CD14-positive monocyte (primary cell): ENCODE data around the gene AMOTL1. TPM values are rescaled to one million over a fixed set of nuclear protein-coding genes. Genes with fewer than 3 reads are reported as not detected.

Experiments
- DNase-seq, 3 donors: peaks; one replicate each; pipeline ENCODE4 v3.0.0-alpha.2; 2011 to 2022
- H2AFZ ChIP-seq: 2 replicates; pipeline ENCODE4 v1.6.0; 2012; ENCODE audit warnings: mild to moderate bottlenecking, low read depth, low read length, inconsistent platforms; ENCODE audit not compliant: insufficient read depth, poor library complexity, severe bottlenecking
- H3K27ac ChIP-seq, 2 donors: 1 replicate in 1 of 2; 2 replicates in 1 of 2; pipeline ENCODE4 v1.5.1; 2012 to 2013; ENCODE audit warnings: low read length in 2 of 2, control low read depth in 1 of 2, inconsistent platforms in 1 of 2, low read depth in 1 of 2, mild to moderate bottlenecking in 1 of 2
- H3K27me3 ChIP-seq, 2 donors: one replicate each; pipeline versions ENCODE4 v1.6.0 to v1.6.1; 2011 to 2013; ENCODE audit warnings: low read length in 2 of 2; ENCODE audit not compliant: control insufficient read depth in 2 of 2, insufficient read depth in 2 of 2
- H3K36me3 ChIP-seq, 2 donors: replicated peaks in 1 of 2; 1 replicate in 1 of 2; 2 replicates in 1 of 2; pipeline versions ENCODE4 v1.5.1 to v1.6.1; 2012 to 2013; ENCODE audit warnings: low read length in 2 of 2, control low read depth in 1 of 2, inconsistent platforms in 1 of 2, mild to moderate bottlenecking in 1 of 2; ENCODE audit not compliant: insufficient read depth in 2 of 2, control insufficient read depth in 1 of 2
- H3K4me1 ChIP-seq, 2 donors: 1 replicate in 1 of 2; 2 replicates in 1 of 2; pipeline versions ENCODE4 v1.5.1 to v1.6.1; 2012 to 2013; ENCODE audit warnings: low read length in 2 of 2, control low read depth in 1 of 2, inconsistent platforms in 1 of 2, mild to moderate bottlenecking in 1 of 2, moderate library complexity in 1 of 2; ENCODE audit not compliant: insufficient read depth in 2 of 2, control insufficient read depth in 1 of 2
- H3K4me2 ChIP-seq: replicated peaks from 2 replicates; pipeline ENCODE3; 2012; ENCODE audit warnings: low read length, moderate library complexity, mild to moderate bottlenecking; ENCODE audit not compliant: poor library complexity, severe bottlenecking; ENCODE audit errors: extremely low read depth
- H3K4me3 ChIP-seq, 3 experiments: fragments of 200-600 bp in 1 of 3; sonication (generic) in 1 of 3; replicated peaks in 1 of 3; 1 replicate in 2 of 3; 2 replicates in 1 of 3; pipeline ENCODE4 v1.5.1; 2011 to 2013; ENCODE audit warnings: low read length in 3 of 3, mild to moderate bottlenecking in 3 of 3, control low read depth in 2 of 3, low read depth in 2 of 3, inconsistent platforms in 1 of 3, moderate library complexity in 1 of 3
- H3K79me2 ChIP-seq: 2 replicates; pipeline ENCODE4 v1.6.0; 2012; ENCODE audit warnings: mild to moderate bottlenecking, control low read depth, inconsistent platforms, low read length, moderate library complexity; ENCODE audit not compliant: insufficient read depth
- H3K9ac ChIP-seq: 2 replicates; pipeline ENCODE4 v1.6.0; 2017; ENCODE audit warnings: low read length, mild to moderate bottlenecking; ENCODE audit not compliant: insufficient read depth, poor library complexity, severe bottlenecking
- H3K9me3 ChIP-seq, 2 donors: replicated peaks in 1 of 2; 1 replicate in 1 of 2; 2 replicates in 1 of 2; pipeline versions ENCODE4 v1.5.1 to v1.6.1; 2012 to 2013; ENCODE audit warnings: low read length in 2 of 2, control low read depth in 1 of 2; ENCODE audit not compliant: control insufficient read depth in 1 of 2, insufficient read depth in 1 of 2
- H4K20me1 ChIP-seq: 2 replicates; pipeline ENCODE4 v1.6.0; 2012; ENCODE audit warnings: mild to moderate bottlenecking, low read length, control low read depth, moderate library complexity; ENCODE audit not compliant: insufficient read depth
- H3K27ac Mint-ChIP-seq, 7 donors: one replicate each; pipeline ENCODE4 v1.8.0; 2020; ENCODE audit warnings: mild to moderate bottlenecking in 7 of 7, mixed read lengths in 7 of 7, moderate library complexity in 6 of 7, inconsistent platforms in 2 of 7
- H3K27me3 Mint-ChIP-seq, 3 donors: one replicate each; pipeline ENCODE4 v1.8.0; 2021 to 2022; ENCODE audit warnings: low read depth in 3 of 3, mild to moderate bottlenecking in 3 of 3, mixed read lengths in 3 of 3, moderate library complexity in 3 of 3, inconsistent platforms in 1 of 3
- H3K36me3 Mint-ChIP-seq, 2 donors: one replicate each; pipeline ENCODE4 v1.8.0; 2020; ENCODE audit warnings: mixed read lengths in 2 of 2, inconsistent platforms in 1 of 2, mild to moderate bottlenecking in 1 of 2
- H3K4me1 Mint-ChIP-seq: one replicate; pipeline ENCODE4 v1.8.0; 2020; ENCODE audit warnings: mild to moderate bottlenecking, mixed read lengths
- H3K4me3 Mint-ChIP-seq, 2 donors: one replicate each; pipeline ENCODE4 v1.8.0; 2020; ENCODE audit warnings: mild to moderate bottlenecking in 2 of 2, mixed read lengths in 2 of 2, moderate library complexity in 1 of 2
- H3K9me3 Mint-ChIP-seq, 7 donors: one replicate each; pipeline ENCODE4 v1.8.0; 2020 to 2022; ENCODE audit warnings: mixed read lengths in 7 of 7, mild to moderate bottlenecking in 6 of 7, moderate library complexity in 6 of 7, inconsistent platforms in 2 of 7
- CTCF ChIP-seq: fragments of 200-600 bp; IDR thresholded peaks from one replicate; pipeline ENCODE4 v1.8.0; 2022; ENCODE audit warnings: antibody characterized with exemption, mild to moderate bottlenecking
- WGBS: methylation state at CpG from one replicate; pipeline ENCODE4 v1.1.5; 2013; ENCODE audit warnings: missing lambda C conversion rate; ENCODE audit not compliant: insufficient coverage; 5-methylcytosine and 5-hydroxymethylcytosine counted together
- intact Hi-C, 2 donors: fragments of 100-400 bp; cut with micrococcal nuclease; formaldehyde crosslinking; loops; one replicate each; pipeline versions ENCODE4 v1.15.0 to v1.15.1; 2023
- polyA plus RNA-seq, 3 donors: library from polyadenylated mRNA; depleted of rRNA in 1 of 3; unstranded in 2 of 3; stranded (reverse) in 1 of 3; fragments of 300-500 nt in 2 of 3; fragments of >200 nt in 1 of 3; fragmentation: Illumina TruSeq in 2 of 3; gene quantifications; 1 replicate in 2 of 3; 2 replicates in 1 of 3; pipeline ENCODE4 v1.2.3, GENCODE V29; 2012 to 2021

Gene AMOTL1
- polyA plus RNA-seq, 3 donors, result 0.41 to 0.66 (median 0.46) TPM

GRCh38 chr11:94862926-94863880 lies 95.0 kb downstream of the AMOTL1 start:
- Mint-ChIP-seq H3K27ac (no peak overlapping the region), H3K4me1 (no peaks in the 10 kb centered on the region), H3K9me3 (no peaks in the 10 kb centered on the region), H3K4me3 (no peak overlapping the region), H3K27me3 (peaks cover 0 to 2% (median 0%) of the 10 kb centered on the region in 3 donors), H3K36me3 (peaks cover 28 to 58% of the 10 kb centered on the region in 2 donors)
- DNase-seq, result no peak
- no peaks in the 10 kb centered on the region for H3K9me3 ChIP-seq
- H3K4me3 ChIP-seq, result no peak overlapping the region
- H3K9ac ChIP-seq, result no peak overlapping the region
- intact Hi-C loops, result no loop called here
- no peaks in the 10 kb centered on the region for H3K79me2 ChIP-seq
- no peaks in the 10 kb centered on the region for H4K20me1 ChIP-seq
- H3K27me3 ChIP-seq, result no peaks in the 10 kb centered on the region
- TF ChIP-seq CTCF, result no peak
- H3K4me1 ChIP-seq, result no peaks in the 10 kb centered on the region
- peaks cover 2 to 45% of the 10 kb centered on the region in 2 donors for H3K36me3 ChIP-seq
- 100% methylated on average over 4 of the region's 11 CpGs for WGBS
- no peak overlapping the region for H2AFZ ChIP-seq
- no peak overlapping the region for H3K4me2 ChIP-seq
- H3K27ac ChIP-seq, result no peak overlapping the region

GRCh38 chr11:94864506-94865045 lies 96.4 kb downstream of the AMOTL1 start:
- Mint-ChIP-seq H3K9me3 (no peaks in the 10 kb centered on the region), H3K4me3 (no peak overlapping the region), H3K4me1 (no peaks in the 10 kb centered on the region), H3K27ac (peak overlapping the region in 1 of 7 donors; percentile 41), H3K27me3 (peaks cover 0 to 2% (median 0%) of the 10 kb centered on the region in 3 donors), H3K36me3 (peaks cover 30 to 58% of the 10 kb centered on the region in 2 donors)
- no peak for DNase-seq
- Histone ChIP-seq H2AFZ (no peak overlapping the region), H3K79me2 (no peaks in the 10 kb centered on the region), H3K4me3 (no peak overlapping the region), H3K27me3 (no peaks in the 10 kb centered on the region), H3K4me1 (no peaks in the 10 kb centered on the region), H3K4me2 (no peak overlapping the region), H3K36me3 (peaks cover 2 to 41% of the 10 kb centered on the region in 2 donors), H3K9ac (no peak overlapping the region), H3K9me3 (no peaks in the 10 kb centered on the region), H4K20me1 (no peaks in the 10 kb centered on the region), H3K27ac (no peak overlapping the region)
- no peak for TF ChIP-seq CTCF
- WGBS, result 97% methylated on average over 9 of the region's 11 CpGs
- intact Hi-C loops, result no loop called here
